ENCODE measurements around the gene ADAT3.

GRCh38 chr19:1863328-1863637 is 41.9 kb upstream of the ADAT3 start, which contains the start of gene KLF16:
- no peak for TF ChIP-seq CTCF (IDR thresholded peaks at IDR 0.05; ENCODE audit: borderline replicate concordance, extremely low read depth, low read length, poor library complexity, severe bottlenecking)
- TF ChIP-seq EZH2 (IDR thresholded peaks at IDR 0.05; ENCODE audit: borderline replicate concordance, low read depth, low read length, severe bottlenecking), result no peak
